Motor neuron (in vitro differentiated cells): ENCODE data around the gene CNN2. TPM values are rescaled to one million over a fixed set of nuclear protein-coding genes. Genes with fewer than 3 reads are reported as not detected.

Experiments used
- ATAC-seq, 8 experiments: fragments of 200-7000 bp; cut with Tn5 transposase; replicated peaks in 6 of 8; 2 replicates each; pipeline ENCODE4 v1.8.0; 2021; ENCODE audit warnings: mild to moderate bottlenecking in 8 of 8, moderate library complexity in 8 of 8
- H3K27ac ChIP-seq, 2 donors: fragments of 250-450 bp; sonication (Bioruptor Pico); 2 replicates each; pipeline ENCODE4 v1.9.0; 2021; ENCODE audit warnings: antibody characterized with exemption in 2 of 2, mild to moderate bottlenecking in 2 of 2, moderate library complexity in 1 of 2
- H3K4me1 ChIP-seq, 2 donors: fragments of 250-450 bp; sonication (Bioruptor Pico); replicated peaks in 1 of 2; 2 replicates each; pipeline ENCODE4 v1.6.1; 2021; ENCODE audit warnings: antibody characterized with exemption in 2 of 2, mild to moderate bottlenecking in 2 of 2, moderate library complexity in 1 of 2
- H3K4me3 ChIP-seq, 5 donors: fragments of 250-450 bp; sonication (Bioruptor Pico); 2 replicates each; pipeline ENCODE4 v1.9.0; 2021; ENCODE audit warnings: antibody characterized with exemption in 5 of 5, mild to moderate bottlenecking in 5 of 5, moderate library complexity in 4 of 5
- WGBS, 10 experiments: fragments of 450-650 bp; shearing (Covaris generic); methylation state at CpG; one replicate each; pipeline ENCODE4 v1.0.0; 2022; 5-methylcytosine and 5-hydroxymethylcytosine counted together
- in situ Hi-C, 9 experiments: fragments of 400-800 bp; cut with MboI; loops; one replicate each; pipeline ENCODE4 v1.15.0; 2021; ENCODE audit warnings: low sequenced_read_pairs in 9 of 9, low pct_unique_long_range_greater_than_20kb in 2 of 9; ENCODE audit not compliant: unreplicated experiment in 9 of 9
- total RNA-seq, 8 experiments: library from RNA; unstranded; fragments of 300-600 nt; gene quantifications; 2 replicates each; pipeline versions ENCODE4 v1.2.3 to v1.2.4, GENCODE V29; 2022

The CNN2 gene
- total RNA-seq, 8 experiments from 2014 or later, result 24.9 to 141 (median 63.0) TPM

DNA sequence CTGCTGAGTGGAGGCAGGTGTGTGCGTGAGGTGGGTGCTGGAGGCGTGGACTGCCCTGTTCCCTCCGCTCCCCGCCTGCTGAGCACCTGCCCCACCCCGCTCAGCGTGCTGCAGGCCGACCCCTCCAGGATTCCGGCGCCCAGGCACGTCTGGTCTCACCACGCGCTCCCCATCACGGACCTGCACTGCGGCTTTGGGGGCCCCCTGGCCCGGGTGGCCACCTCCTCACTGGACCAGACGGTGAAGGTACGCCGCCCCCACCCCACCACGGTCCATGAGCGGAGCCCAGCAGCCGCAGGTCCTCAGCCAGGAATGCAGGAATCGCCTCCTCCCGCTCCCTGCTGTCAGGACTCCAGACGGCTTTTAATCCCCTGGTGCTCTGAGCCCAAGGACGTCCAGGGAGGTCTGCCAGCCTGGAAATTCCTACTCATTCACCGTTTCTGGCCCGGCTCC, 36.3 kb upstream of the CNN2 start:
- WGBS, 10 experiments, result 90 to 100% methylated on average over 1 to 7 of the region's 27 CpGs; no CpG with 5 or more reads in 8 of the 10 experiments
- no peak for ATAC-seq
- Histone ChIP-seq H3K4me3 (no peak overlapping the region), H3K27ac (no peak overlapping the region), H3K4me1 (peaks cover 0 to 4% of the 10 kb centered on the region in 2 donors)
- in situ Hi-C loops, result no loop called here

DNA sequence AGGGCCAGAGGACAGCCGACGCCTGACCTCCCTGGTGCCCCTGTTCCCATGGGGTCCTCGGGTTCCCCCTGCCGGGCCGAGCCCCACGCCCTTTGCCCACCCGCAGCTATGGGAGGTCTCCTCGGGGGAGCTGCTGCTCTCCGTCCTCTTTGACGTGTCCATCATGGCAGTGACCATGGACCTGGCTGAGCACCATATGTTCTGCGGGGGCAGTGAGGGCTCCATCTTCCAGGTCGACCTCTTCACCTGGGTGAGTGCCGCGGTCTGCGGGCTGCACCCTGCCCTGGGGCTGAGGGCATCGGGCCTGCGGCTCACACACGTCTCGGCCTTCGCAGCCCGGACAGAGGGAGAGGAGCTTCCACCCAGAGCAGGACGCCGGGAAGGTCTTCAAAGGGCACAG, 35.7 kb upstream of the CNN2 start:
- Histone ChIP-seq H3K4me1 (peaks cover 2 to 6% of the 10 kb centered on the region in 2 donors), H3K4me3 (no peak overlapping the region), H3K27ac (no peak overlapping the region)
- peak in 2 of 8 experiments; percentile 0 to 2 for ATAC-seq
- in situ Hi-C loops, result no loop called here
- WGBS, 10 experiments, result no CpG with 5 or more reads among the region's 23 CpGs

- no CpG with 5 or more reads among the region's 47 CpGs for WGBS, 10 experiments
- H3K4me3 ChIP-seq, result no peak overlapping the region
- ATAC-seq, result peak; percentile 4 to 54 (median 36)
- peaks cover 8 to 12% of the 10 kb centered on the region in 2 donors for H3K4me1 ChIP-seq
- no peak overlapping the region for H3K27ac ChIP-seq
- in situ Hi-C loops, result no loop called here
Observed at GRCh38 chr19:991174-991931, 35.1 kb upstream of the CNN2 start.

GRCh38 chr19:991932-992669, 34.3 kb upstream of the CNN2 start:
- in situ Hi-C loops, result no loop called here
- H3K27ac ChIP-seq, result no peak overlapping the region

GRCh38 chr19:992670-993055, 33.7 kb upstream of the CNN2 start:
- no peak for ATAC-seq
- H3K27ac ChIP-seq, result no peak overlapping the region
- in situ Hi-C loops, result no loop called here
- 100% methylated on average over 2 to 5 of the region's 13 CpGs; no CpG with 5 or more reads in 7 of the 10 experiments for WGBS, 10 experiments
- H3K4me1 ChIP-seq, result peaks cover 9 to 16% of the 10 kb centered on the region in 2 donors
- no peak overlapping the region for H3K4me3 ChIP-seq

More at GRCh38 chr19:991932-992669, 34.3 kb upstream of the CNN2 start:
- peak in 3 of 8 experiments; percentile 1 to 9 (median 2) for ATAC-seq
- 91 to 100% (median 95%) methylated on average over 1 to 10 of the region's 42 CpGs; no CpG with 5 or more reads in 7 of the 10 experiments for WGBS, 10 experiments
- H3K4me3 ChIP-seq, result no peak overlapping the region
- H3K4me1 ChIP-seq, result peaks cover 9 to 16% of the 10 kb centered on the region in 2 donors

- WGBS, 10 experiments, result 100% methylated on average over 1 of the region's 17 CpGs; no CpG with 5 or more reads in 7 of the 10 experiments
- in situ Hi-C loops, result no loop called here
- no peak overlapping the region for H3K27ac ChIP-seq
- no peak for ATAC-seq
- H3K4me3 ChIP-seq, result no peak overlapping the region
- H3K4me1 ChIP-seq, result peaks cover 9 to 16% of the 10 kb centered on the region in 2 donors
Observed at GRCh38 chr19:993361-993830, 33.0 kb upstream of the CNN2 start.

- Histone ChIP-seq H3K27ac (no peak overlapping the region), H3K4me1 (peaks cover 9 to 20% of the 10 kb centered on the region in 2 donors), H3K4me3 (no peak overlapping the region)
- ATAC-seq, result no peak
- WGBS, 10 experiments, result 93% methylated on average over 3 of the region's 43 CpGs; no CpG with 5 or more reads in 9 of the 10 experiments
- in situ Hi-C loops, result no loop called here
Observed at GRCh38 chr19:993831-994393, 32.5 kb upstream of the CNN2 start.

DNA sequence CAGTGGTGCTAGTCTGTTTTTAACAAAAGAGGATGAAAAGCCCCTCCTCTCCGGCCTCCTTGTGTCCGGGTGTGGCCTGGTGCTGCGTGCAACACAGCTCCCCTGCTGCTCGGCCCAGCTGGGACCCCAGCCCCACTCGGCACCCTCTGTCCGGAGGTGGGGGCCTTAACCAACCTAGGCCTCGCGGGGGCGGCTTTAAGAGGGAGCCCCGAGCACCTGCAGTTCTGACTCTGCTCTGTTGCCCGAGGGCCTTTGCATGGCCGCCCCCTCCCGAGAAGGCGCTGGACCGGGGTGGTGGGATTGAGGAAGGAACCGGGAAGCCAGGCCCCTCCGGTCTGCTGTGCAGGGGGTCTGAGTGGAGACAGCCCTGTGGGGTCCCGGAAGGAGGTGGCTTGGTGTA, 31.9 kb upstream of the CNN2 start:
- no peak overlapping the region for H3K4me3 ChIP-seq
- ATAC-seq, result no peak
- 100% methylated on average over 2 of the region's 18 CpGs; no CpG with 5 or more reads in 9 of the 10 experiments for WGBS, 10 experiments
- no peak overlapping the region for H3K27ac ChIP-seq
- in situ Hi-C loops, result no loop called here
- H3K4me1 ChIP-seq, result peaks cover 9 to 23% of the 10 kb centered on the region in 2 donors

DNA sequence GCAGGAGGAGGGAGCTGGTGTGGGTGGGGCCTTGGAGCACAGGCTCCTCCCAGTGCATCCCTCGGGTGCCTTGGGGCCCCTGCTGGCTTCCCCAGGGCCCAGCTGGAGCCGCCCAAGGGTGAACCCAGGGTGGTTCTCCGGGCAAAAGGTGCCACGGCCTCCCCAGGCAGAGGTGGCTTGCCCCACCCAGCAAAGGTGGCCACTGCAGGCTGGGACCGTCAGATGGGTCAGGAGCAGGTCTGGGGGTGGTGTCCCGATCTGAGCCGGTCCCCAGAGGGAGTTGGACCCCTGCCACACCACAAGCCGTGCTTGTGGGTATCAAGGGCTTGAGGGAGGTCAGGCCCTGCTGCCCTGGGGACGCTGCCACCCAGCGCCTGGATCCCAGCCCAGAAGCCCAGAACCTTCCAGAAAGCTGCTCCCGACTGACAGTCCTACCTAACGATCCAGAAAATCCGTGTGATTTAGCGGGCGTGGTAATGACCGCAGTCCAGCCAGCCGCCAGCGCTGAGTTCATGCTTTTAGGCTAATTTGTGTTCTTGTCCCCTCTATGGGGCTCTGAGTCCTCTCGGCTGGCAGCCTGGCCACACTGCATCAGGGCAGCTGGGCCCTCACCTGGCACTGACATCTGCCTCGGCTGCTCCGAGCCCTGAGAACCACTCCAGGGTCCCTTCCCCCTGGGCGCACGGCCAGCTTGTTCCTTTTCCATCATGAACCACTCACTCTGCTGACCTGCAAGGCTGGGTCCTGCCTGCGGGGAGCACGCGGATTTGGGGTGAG, 31.2 kb upstream of the CNN2 start:
- no peak overlapping the region for H3K27ac ChIP-seq
- in situ Hi-C loops, result no loop called here
- H3K4me3 ChIP-seq, result no peak overlapping the region
- WGBS, 10 experiments, result 40 to 100% (median 80%) methylated on average over 2 to 5 of the region's 26 CpGs; no CpG with 5 or more reads in 5 of the 10 experiments
- no peak for ATAC-seq
- peaks cover 9 to 23% of the 10 kb centered on the region in 2 donors for H3K4me1 ChIP-seq

DNA sequence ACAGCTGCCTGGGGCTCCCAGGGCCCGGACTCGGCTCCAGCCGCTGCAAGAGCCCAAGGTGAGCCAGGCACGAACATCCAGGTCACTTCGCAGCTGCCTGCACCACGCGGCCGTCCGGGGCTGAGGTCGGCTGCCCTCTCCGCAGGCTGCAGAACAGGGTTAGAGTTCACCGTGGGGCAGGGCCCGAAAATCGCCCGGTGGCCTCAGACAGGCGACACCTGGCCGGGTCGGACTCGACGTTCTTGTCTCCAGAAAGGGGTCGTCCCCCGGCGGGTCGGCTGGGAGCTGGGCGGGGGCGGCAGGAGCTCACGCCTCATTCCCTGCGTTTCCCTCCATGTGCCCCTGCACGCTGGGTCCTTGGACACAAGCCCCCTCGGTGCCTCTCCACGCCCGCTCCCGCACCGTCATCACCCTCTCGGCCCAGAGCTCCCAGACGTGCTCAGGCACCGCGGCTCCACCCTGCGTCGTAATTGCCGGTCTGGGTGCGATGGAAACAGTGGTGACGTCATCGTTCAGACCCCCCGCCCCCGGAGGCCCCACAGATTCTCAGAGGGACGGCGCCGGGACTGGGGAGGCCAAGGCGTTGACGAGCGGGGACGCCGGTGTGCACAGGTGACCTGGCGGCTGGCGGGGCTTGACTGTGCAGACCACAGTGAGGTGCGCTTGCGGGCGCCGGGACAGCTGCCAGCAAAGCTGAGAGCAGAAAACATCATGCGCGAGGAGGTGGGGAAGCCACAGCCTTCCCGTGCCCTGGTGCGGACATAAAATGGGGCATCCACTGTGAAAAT, 30.2 kb upstream of the CNN2 start:
- 0 to 60% (median 0%) methylated on average over 1 to 33 of the region's 64 CpGs; no CpG with 5 or more reads in 3 of the 10 experiments for WGBS, 10 experiments
- peak; percentile 48 to 74 (median 70) for ATAC-seq
- peaks cover 9 to 19% of the 10 kb centered on the region in 2 donors for H3K4me1 ChIP-seq
- H3K4me3 ChIP-seq, result peak overlapping the region in 2 of 5 donors; percentile 1 to 3
- H3K27ac ChIP-seq, result no peak overlapping the region
- in situ Hi-C loops, result no loop called here

- H3K27ac ChIP-seq, result no peak overlapping the region
- in situ Hi-C loops, result no loop called here
- peaks cover 9 to 19% of the 10 kb centered on the region in 2 donors for H3K4me1 ChIP-seq
- no peak for ATAC-seq
- H3K4me3 ChIP-seq, result no peak overlapping the region
- WGBS, 10 experiments, result 0 to 20% (median 8%) methylated on average over 1 to 2 of the region's 6 CpGs; no CpG with 5 or more reads in 7 of the 10 experiments
Observed at GRCh38 chr19:998064-998463, 28.3 kb upstream of the CNN2 start.

DNA sequence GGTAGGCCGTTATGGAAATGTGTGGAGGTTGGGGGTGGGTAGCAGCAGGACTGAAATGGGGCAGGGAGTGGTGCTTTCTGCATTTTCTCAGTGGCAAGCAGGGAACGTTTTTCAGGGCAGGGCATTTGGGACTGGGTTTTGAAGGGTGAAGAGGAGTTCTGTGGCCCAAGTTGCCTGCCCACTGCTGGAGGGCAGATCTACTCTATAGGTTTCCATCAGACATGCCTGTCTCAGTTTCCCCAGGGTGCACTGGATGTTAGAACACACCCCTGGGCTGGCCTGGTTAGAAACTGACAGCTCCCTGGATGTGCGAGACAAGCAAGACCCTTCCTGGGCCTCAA, 27.1 kb upstream of the CNN2 start:
- in situ Hi-C loops, result no loop called here
- ATAC-seq, result no peak
- no peak overlapping the region for H3K27ac ChIP-seq
- H3K4me3 ChIP-seq, result no peak overlapping the region
- WGBS, 10 experiments, result 40 to 50% methylated on average over 2 to 3 of the region's 3 CpGs; no CpG with 5 or more reads in 8 of the 10 experiments
- H3K4me1 ChIP-seq, result peaks cover 9 to 19% of the 10 kb centered on the region in 2 donors
